Panc1 (cell line): ENCODE results near the gene ZC3H8. TPM values are rescaled to one million over a fixed set of nuclear protein-coding genes. Genes with fewer than 3 reads are reported as not detected.

Experiments
- ATAC-seq: fragments of 200-7000 bp; cut with Tn5 transposase; 2 replicates; pipeline ENCODE4 v1.9.1; 2020; ENCODE audit warnings: mild to moderate bottlenecking, moderate library complexity
- BruUV-seq: library from RNA; stranded (reverse); fragments of 400-500 nt; replicated peaks from 2 replicates; lab custom pipeline; 2021; lab: Mats Ljungman, UMichigan
- CTCF ChIA-PET: fragments of 300-600 bp; sonication (Branson Sonifier 250); formaldehyde crosslinking; loops from one replicate; lab custom pipeline; 2022; ENCODE audit warnings: antibody characterized with exemption; lab: Charles Lee
- POLR2A ChIA-PET: fragments of 300-600 bp; sonication (Branson Sonifier 250); formaldehyde crosslinking; loops from one replicate; lab custom pipeline; 2022; ENCODE audit warnings: antibody characterized with exemption; lab: Charles Lee
- DNase-seq: peaks from one replicate; pipeline ENCODE4 v3.0.0-alpha.2; 2010; ENCODE audit warnings: low read depth, low spot score
- H3K27ac ChIP-seq: 2 replicates; pipeline ENCODE4 v1.5.1; 2011; ENCODE audit warnings: mild to moderate bottlenecking, low read length, inconsistent platforms
- H3K27me3 ChIP-seq: fragments of 200-500 bp; sonication (Bioruptor generic); 2 replicates; pipeline ENCODE4 v1.6.0; 2014; ENCODE audit warnings: low read length, inconsistent platforms; ENCODE audit not compliant: control insufficient read depth, insufficient read depth
- H3K36me3 ChIP-seq: fragments of 200-500 bp; sonication (Bioruptor generic); 2 replicates; pipeline ENCODE4 v1.5.1; 2014; ENCODE audit warnings: inconsistent platforms, mild to moderate bottlenecking, low read length, moderate library complexity; ENCODE audit not compliant: control insufficient read depth, insufficient read depth
- H3K4me1 ChIP-seq: 2 replicates; pipeline ENCODE4 v1.5.1; 2011; ENCODE audit warnings: inconsistent platforms, mild to moderate bottlenecking, low read length, moderate library complexity; ENCODE audit not compliant: control insufficient read depth, insufficient read depth
- H3K4me3 ChIP-seq, 2 experiments: 2 replicates each; pipeline ENCODE4 v1.5.1; 2011 to 2012; ENCODE audit warnings: low read depth in 2 of 2, low read length in 2 of 2, mild to moderate bottlenecking in 2 of 2, inconsistent platforms in 1 of 2, moderate library complexity in 1 of 2
- H3K9me3 ChIP-seq: fragments of 200-500 bp; sonication (Bioruptor generic); 2 replicates; pipeline ENCODE4 v1.5.1; 2014; ENCODE audit warnings: low read depth, mild to moderate bottlenecking, inconsistent platforms, low read length, moderate library complexity; ENCODE audit not compliant: control insufficient read depth, insufficient read depth
- CTCF ChIP-seq: fragments of 450-650 bp; IDR thresholded peaks from 2 replicates; pipeline ENCODE4 v1.5.1; 2017; ENCODE audit warnings: mild to moderate bottlenecking
- POLR2AphosphoS5 ChIP-seq: IDR thresholded peaks from 2 replicates; pipeline ENCODE4 v1.6.1; 2012; ENCODE audit warnings: mild to moderate bottlenecking, low read depth, low read length, moderate library complexity
- SIN3A ChIP-seq: IDR thresholded peaks from 2 replicates; pipeline ENCODE4 v1.6.1; 2012; ENCODE audit warnings: low read depth, mild to moderate bottlenecking, low read length, moderate library complexity, borderline replicate concordance; ENCODE audit not compliant: insufficient read depth
- TCF7L2 ChIP-seq: IDR thresholded peaks from 2 replicates; pipeline ENCODE4 v1.6.1; 2011; ENCODE audit warnings: mild to moderate bottlenecking, low read depth, low read length, inconsistent platforms
- in situ Hi-C: cut with HindIII; loops from 2 replicates; pipeline ENCODE4 v1.10.0; 2016; ENCODE audit warnings: low sequenced_read_pairs, low pct_unique_long_range_greater_than_20kb
- intact Hi-C: fragments of 100-400 bp; cut with micrococcal nuclease; formaldehyde crosslinking; loops from one replicate; pipeline ENCODE4 v1.10.0; 2022; ENCODE audit not compliant: unreplicated experiment
- total RNA-seq: library from RNA; stranded (reverse); gene quantifications from one replicate; pipeline ENCODE4 v1.2.1, GENCODE V29; 2021; ENCODE audit not compliant: unreplicated experiment
- TF ChIP-seq, protein P1 (sequence below), 2 experiments: IDR thresholded peaks; 2 replicates each; pipeline ENCODE4 v1.6.1; 2011 to 2012; ENCODE audit warnings: low read depth in 2 of 2, control low read depth in 1 of 2, low read length in 1 of 2, mild to moderate bottlenecking in 1 of 2, moderate library complexity in 1 of 2; ENCODE audit not compliant: insufficient read depth in 1 of 2

The ZC3H8 gene
- total RNA-seq, 1 experiment from 2014 or later, result 4.4 TPM

- no TSS peak for BruUV-seq
- CTCF ChIA-PET, result no interaction called here
- POLR2A ChIA-PET, result no interaction called here
- TF ChIP-seq, protein P1, sequence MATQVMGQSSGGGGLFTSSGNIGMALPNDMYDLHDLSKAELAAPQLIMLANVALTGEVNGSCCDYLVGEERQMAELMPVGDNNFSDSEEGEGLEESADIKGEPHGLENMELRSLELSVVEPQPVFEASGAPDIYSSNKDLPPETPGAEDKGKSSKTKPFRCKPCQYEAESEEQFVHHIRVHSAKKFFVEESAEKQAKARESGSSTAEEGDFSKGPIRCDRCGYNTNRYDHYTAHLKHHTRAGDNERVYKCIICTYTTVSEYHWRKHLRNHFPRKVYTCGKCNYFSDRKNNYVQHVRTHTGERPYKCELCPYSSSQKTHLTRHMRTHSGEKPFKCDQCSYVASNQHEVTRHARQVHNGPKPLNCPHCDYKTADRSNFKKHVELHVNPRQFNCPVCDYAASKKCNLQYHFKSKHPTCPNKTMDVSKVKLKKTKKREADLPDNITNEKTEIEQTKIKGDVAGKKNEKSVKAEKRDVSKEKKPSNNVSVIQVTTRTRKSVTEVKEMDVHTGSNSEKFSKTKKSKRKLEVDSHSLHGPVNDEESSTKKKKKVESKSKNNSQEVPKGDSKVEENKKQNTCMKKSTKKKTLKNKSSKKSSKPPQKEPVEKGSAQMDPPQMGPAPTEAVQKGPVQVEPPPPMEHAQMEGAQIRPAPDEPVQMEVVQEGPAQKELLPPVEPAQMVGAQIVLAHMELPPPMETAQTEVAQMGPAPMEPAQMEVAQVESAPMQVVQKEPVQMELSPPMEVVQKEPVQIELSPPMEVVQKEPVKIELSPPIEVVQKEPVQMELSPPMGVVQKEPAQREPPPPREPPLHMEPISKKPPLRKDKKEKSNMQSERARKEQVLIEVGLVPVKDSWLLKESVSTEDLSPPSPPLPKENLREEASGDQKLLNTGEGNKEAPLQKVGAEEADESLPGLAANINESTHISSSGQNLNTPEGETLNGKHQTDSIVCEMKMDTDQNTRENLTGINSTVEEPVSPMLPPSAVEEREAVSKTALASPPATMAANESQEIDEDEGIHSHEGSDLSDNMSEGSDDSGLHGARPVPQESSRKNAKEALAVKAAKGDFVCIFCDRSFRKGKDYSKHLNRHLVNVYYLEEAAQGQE (IDR thresholded peaks at IDR 0.05; ENCODE audit: insufficient read depth in 1 of 2, low read depth in 2 of 2, low read length in 1 of 2), result no peak
- no peak for TF ChIP-seq SIN3A
- Histone ChIP-seq H3K4me3 (no peak overlapping the region), H3K27me3 (no peaks in the 10 kb centered on the region), H3K36me3 (no peaks in the 10 kb centered on the region), H3K27ac (no peak overlapping the region), H3K9me3 (no peaks in the 10 kb centered on the region), H3K4me1 (no peaks in the 10 kb centered on the region)
- in situ Hi-C loops, result no loop called here
- intact Hi-C loops, result no loop called here
- ATAC-seq (no peak), DNase-seq (no peak)
Observed at GRCh38 chr2:112181571-112182290, 73.1 kb downstream of the ZC3H8 start.

DNA sequence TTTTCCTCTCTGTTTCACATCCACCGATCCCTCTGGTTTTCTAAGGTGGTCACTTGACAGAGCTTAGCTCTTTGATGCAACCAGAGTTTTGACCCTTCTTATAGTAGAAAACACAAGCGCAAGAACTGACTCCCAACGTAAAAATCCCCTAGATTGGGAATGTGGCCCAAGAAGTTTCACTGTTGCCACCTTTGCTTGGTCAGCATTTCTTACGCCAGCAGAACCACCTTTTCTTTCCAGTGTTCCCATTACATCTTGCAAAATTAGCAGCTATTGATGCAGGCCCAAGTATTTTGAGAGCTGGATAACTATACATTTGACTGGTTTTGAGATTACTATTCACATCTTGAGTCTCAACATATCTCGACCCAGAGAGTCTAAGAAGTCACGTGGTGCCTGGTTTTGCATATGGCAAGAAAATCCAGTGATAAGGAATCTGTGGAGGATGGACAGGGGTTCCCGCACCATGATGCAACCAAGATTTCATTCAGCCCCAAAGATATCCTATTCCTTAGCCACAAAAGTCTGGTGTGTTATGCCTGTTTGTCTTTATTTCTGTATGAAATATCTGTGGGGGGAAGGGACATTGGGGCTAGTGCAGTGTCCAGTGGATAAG is 78.8 kb downstream of the ZC3H8 start:
- TF ChIP-seq, protein P1 (IDR thresholded peaks at IDR 0.05; ENCODE audit: insufficient read depth in 1 of 2, low read depth in 2 of 2, low read length in 1 of 2), result no peak
- TF ChIP-seq CTCF (no peak), POLR2AphosphoS5 (no peak), SIN3A (no peak), TCF7L2 (no peak)
- Histone ChIP-seq H3K27ac (no peak overlapping the region), H3K36me3 (no peaks in the 10 kb centered on the region), H3K4me3 (no peak overlapping the region), H3K4me1 (no peaks in the 10 kb centered on the region), H3K9me3 (no peaks in the 10 kb centered on the region), H3K27me3 (no peaks in the 10 kb centered on the region)
- no peak for DNase-seq
- ATAC-seq, result no peak
- POLR2A ChIA-PET, result no interaction called here
- no TSS peak for BruUV-seq
- in situ Hi-C loops (no loop called here), intact Hi-C loops (no loop called here)
- CTCF ChIA-PET, result no interaction called here
